DMS53 (cell line): ENCODE results near the gene CACNB3.

Experiments
- DNase-seq: peaks from one replicate; lab custom pipeline; 2025; lab: John Stamatoyannopoulos, UW

Gene CACNB3

GRCh38 chr12:48817873-48818830 lies at the start of gene CACNB3:
Gene CACNB3 (plus strand): TSS chr12:48818496. CDS start chr12:48818930, 434 bp downstream.
- peak; percentile 87 for DNase-seq

GRCh38 chr12:48768736-48769135 lies 49.6 kb upstream of the CACNB3 start:
- DNase-seq: no peak

- DNase-seq: no peak
Observed at GRCh38 chr12:48770756-48771155, 47.5 kb upstream of the CACNB3 start.

- no peak for DNase-seq
Observed at GRCh38 chr12:48771588-48772112, 46.6 kb upstream of the CACNB3 start.

- no peak for DNase-seq
Observed at GRCh38 chr12:48773686-48774085, 44.6 kb upstream of the CACNB3 start.

GRCh38 chr12:48774516-48774915 lies 43.8 kb upstream of the CACNB3 start:
- no peak for DNase-seq

- no peak for DNase-seq
Observed at GRCh38 chr12:48775299-48775698, 43.0 kb upstream of the CACNB3 start.

GRCh38 chr12:48775991-48776649 lies 42.2 kb upstream of the CACNB3 start:
- no peak for DNase-seq

GRCh38 chr12:48776956-48777355 lies 41.3 kb upstream of the CACNB3 start:
- DNase-seq: no peak

- DNase-seq: no peak
Observed at GRCh38 chr12:48777501-48778400, 40.5 kb upstream of the CACNB3 start.

- DNase-seq: no peak
Observed at GRCh38 chr12:48779869-48780268, 38.4 kb upstream of the CACNB3 start.

GRCh38 chr12:48780381-48781025 lies 37.8 kb upstream of the CACNB3 start:
- DNase-seq: no peak

GRCh38 chr12:48781750-48782456 lies 36.4 kb upstream of the CACNB3 start:
- no peak for DNase-seq

GRCh38 chr12:48782457-48783395 lies 35.6 kb upstream of the CACNB3 start:
- DNase-seq: no peak

- no peak for DNase-seq
Observed at GRCh38 chr12:48783432-48783831, 34.9 kb upstream of the CACNB3 start.

- no peak for DNase-seq
Observed at GRCh38 chr12:48786591-48787544, 31.4 kb upstream of the CACNB3 start.

GRCh38 chr12:48787791-48788523 lies 30.3 kb upstream of the CACNB3 start:
- no peak for DNase-seq

GRCh38 chr12:48788524-48788853 lies 29.8 kb upstream of the CACNB3 start:
- no peak for DNase-seq
